Measurements from ENCODE around the gene CHRNB2.
A peak's percentile ranks its signal among the peaks of the same experiment; 100 is the strongest.

Gene CHRNB2

DNA sequence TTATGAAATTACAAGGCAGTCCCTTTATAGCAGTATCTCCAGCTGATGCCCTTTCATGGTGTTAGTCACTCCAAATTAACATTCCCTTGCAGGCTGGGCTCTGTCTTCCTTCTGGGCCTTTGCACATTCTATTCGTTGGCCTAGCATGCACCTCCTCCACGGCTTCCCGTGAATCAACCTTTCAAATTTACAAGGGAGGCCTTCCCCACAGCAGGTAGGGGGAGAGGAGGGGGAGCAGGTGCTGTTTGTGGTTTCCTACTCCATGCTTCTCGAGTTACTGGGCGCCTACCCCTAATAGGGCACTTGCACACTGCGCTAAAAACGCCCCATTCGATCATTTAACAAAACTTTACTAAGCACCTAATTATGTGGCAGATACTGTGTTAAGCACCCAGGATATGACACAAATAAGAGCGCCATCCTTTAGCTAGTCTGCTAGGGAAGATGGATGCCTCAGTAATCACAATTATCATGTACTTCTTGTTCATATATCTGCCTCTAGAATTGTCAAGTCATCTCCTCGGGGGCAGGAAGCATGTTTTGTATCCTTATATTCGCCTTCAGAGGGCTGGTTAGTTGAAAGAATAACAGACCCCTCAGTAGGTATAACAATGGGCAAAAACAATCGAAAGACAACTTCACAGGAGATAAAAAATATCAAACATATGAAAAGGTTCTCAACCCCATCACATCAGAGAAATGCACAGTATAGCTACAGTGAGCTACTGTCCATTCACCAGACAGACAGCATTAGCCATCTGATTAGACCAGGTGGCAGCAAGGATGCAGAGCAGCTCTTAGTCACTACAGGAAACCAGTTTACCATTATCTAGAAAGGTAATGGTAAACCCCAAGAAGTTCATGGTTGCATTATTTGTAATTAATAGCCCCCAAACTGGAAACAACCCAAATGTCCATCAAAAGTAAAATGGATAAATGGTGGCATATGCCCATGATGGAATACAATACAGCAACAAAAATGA is 42.1 kb downstream of the CHRNB2 start:
- no peak for DNase-seq (ENCODE audit: low spot score)

- no peak for DNase-seq (ENCODE audit: low spot score)
Measured at GRCh38 chr1:154611150-154611862, 43.7 kb downstream of the CHRNB2 start.

GRCh38 chr1:154614247-154614646 is 46.7 kb downstream of the CHRNB2 start:
- DNase-seq (ENCODE audit: low spot score): no peak

- DNase-seq (ENCODE audit: low spot score): no peak
Measured at GRCh38 chr1:154614901-154615300, 47.3 kb downstream of the CHRNB2 start.

DNA sequence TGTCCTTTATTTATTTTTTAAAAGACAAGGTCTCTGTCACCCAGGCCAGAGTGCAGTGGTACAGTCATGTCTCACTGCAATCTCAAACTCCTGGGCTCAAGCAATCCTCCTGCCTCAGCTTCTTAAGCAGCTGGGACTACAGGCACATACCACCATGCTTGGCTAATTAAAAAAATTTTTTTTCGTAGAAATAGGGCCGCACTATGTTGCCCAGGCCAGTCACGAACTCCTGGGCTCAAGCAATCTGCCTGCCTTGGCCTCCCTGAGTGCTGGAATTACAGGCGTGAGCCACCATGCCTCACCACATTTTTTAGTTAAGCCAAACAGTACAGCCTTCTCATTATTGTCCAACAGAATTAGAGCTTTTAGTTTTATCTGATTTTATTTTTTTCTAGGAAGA is 47.8 kb downstream of the CHRNB2 start:
- no peak for DNase-seq (ENCODE audit: low spot score)

DNA sequence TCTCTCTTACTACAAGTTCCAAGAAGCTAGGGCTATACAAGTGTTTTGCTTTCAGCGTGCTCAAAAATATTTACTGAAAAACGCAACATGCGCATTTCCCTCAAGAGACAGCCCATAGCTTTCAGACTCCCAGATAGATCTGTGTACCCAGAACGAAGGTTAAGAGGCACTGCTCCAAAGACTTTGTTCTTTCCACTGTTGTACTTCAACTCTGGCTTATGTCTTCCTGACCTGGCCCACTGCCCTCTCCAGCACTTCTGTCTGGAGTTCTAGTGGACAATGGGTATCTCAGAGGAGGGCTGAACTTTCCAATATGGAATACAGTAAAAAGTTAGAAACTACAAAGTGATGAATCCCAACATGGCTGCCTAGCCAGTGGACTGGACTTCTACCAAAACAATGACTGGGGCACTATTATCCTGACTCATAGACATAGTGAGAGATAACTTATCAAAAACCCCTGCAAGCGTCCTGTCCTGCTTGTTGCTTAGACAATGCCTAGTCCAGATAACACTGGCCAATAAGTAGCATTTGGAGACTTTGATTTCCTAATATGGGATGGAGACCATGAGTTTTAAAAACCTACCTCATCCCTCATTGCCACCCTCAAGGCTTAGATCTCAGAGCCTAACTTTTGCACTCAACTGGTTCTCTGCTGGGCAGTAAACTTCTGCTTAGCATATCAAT is 49.2 kb downstream of the CHRNB2 start:
- no peak for DNase-seq (ENCODE audit: low spot score)

GRCh38 chr1:154619181-154619948 is 51.8 kb downstream of the CHRNB2 start:
- DNase-seq (ENCODE audit: low spot score): no peak

- no peak for DNase-seq (ENCODE audit: low spot score)
Measured at GRCh38 chr1:154620751-154621150, 53.2 kb downstream of the CHRNB2 start.

- DNase-seq (ENCODE audit: low spot score): no peak
Measured at GRCh38 chr1:154621875-154622274, 54.3 kb downstream of the CHRNB2 start.

- DNase-seq (ENCODE audit: low spot score): no peak
Measured at GRCh38 chr1:154622503-154623039, 55.0 kb downstream of the CHRNB2 start.

DNA sequence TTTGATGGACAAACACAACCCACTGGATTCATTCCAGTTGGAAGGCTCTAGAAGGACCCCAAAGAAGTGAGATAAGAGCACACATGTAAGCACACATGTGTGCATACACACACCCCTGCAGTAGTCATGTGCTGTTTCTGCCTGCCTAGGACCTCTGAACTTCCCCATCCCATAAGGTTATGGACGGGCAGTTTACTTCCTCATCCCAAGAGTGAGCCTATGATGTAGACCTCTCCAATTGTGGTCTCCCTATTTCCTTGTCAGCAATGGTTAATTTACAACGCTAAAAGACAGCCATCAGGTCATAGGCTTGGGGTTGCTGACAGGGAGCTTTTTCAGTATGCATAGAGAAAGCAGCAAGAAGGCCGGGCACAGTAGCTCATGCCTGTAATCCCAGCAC is 55.8 kb downstream of the CHRNB2 start:
- no peak for DNase-seq (ENCODE audit: low spot score)

DNA sequence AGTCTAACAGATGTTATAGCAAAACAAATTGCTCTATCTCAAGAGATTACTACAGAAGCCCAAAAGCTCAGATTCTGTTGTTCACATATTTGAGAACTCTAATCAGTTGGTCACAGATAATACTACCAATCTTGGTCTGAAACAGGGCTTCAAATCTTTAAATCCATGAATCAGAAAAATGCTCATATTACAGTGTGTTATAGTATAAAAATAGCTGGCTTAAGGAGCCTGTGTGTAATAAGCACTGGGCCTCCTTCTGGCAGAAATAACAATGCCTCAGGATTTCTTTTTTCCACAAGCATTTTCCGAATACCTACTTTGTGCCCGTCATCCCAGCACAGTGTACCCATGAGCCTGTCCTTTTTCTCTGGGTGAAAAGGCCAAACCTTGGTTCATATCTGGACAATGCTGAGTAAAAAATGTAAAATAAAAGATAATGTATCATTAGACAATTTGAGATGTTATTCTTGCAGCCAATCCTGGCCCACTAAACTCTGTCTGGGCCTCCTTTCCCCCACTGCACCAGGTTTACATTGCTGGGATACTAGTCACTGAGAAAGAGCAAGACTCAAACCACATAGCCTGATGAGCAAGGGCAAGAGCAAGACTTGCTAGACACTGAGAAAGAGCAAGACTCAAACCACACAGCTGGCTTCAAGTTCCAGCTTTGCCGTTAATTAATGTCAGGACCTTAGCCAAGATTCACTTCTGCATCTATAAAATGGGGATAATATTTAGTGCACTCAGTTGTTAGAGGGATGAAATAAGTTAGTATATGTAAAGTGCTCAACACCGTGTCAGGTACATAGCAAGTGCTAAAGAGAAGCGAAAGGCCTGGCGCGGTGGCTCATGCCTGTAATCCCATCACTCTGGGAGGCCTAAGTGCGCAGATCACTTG is 57.4 kb downstream of the CHRNB2 start:
- no peak for DNase-seq (ENCODE audit: low spot score)

DNA sequence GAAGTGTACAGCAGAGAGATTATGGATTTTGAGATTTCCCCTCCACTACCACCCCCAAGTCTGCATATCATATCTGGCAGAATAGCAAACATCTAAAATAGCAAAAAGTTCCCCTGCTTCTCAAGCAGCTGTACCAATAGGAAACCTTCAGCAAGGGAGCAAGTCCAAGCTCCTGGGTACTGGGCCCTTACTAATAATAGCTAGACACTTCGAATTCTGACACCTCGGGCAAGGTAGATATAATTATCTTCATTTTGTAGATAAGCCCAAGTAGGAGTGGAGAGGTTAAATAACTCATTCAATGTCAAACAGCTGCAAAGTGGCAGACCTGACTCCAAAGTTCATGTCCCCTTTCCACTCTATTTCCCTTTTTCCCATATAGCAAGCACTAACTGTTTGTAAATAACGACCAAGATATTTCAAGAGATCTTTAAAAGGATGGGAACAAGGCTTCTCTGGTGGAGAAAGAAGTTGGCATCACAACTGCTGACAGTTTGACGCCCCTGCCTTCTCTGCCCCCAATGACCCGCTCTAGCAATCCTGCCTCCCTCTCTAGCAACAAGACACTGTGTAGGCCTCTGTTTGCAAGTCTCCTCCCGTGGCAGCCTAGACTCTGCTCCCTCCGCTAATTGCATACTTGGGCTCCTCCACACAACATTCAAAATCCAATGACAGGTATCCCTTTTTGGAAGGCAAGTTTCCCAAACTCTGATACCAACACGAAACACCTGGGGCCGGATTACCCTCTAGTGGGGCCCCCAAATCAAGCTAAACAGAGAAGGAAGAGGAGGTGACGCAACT is 59.1 kb downstream of the CHRNB2 start:
- DNase-seq (ENCODE audit: low spot score): no peak

- peak; percentile 83 for DNase-seq (ENCODE audit: low spot score)
Measured at GRCh38 chr1:154627257-154628120, 59.9 kb downstream of the CHRNB2 start.

DNA sequence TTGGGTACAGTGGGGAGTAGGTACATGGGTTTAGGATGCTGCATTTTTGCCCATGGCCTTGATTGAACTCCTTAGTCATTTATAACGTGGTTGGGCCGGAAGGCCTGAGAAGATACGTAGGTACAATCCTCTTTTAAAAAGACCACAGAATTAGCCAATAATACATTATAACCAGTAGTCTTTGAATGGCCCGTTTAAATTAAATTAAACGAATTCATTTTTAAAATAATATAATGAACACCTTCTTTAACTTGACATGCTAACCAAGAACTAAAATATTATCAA is 60.5 kb downstream of the CHRNB2 start:
- DNase-seq (ENCODE audit: low spot score): no peak

- peak; percentile 65 for DNase-seq (ENCODE audit: low spot score)
Measured at GRCh38 chr1:154629061-154629674, 61.6 kb downstream of the CHRNB2 start.

All from hematopoietic multipotent progenitor cell treated with erythropoietin and hydrocortisone succinate and interleukin-3 and kit ligand, for 15 days (in vitro differentiated cells).